NCI-H82 treated with DMSO at 0.1 percent for 48 hours (cell line): ENCODE measurements around the gene CCDC24.

ENCODE experiments used
- DNase-seq: peaks from one replicate; lab custom pipeline; 2025; ENCODE audit not compliant: unreplicated experiment; lab: John Stamatoyannopoulos, UW

CCDC24 gene

DNA sequence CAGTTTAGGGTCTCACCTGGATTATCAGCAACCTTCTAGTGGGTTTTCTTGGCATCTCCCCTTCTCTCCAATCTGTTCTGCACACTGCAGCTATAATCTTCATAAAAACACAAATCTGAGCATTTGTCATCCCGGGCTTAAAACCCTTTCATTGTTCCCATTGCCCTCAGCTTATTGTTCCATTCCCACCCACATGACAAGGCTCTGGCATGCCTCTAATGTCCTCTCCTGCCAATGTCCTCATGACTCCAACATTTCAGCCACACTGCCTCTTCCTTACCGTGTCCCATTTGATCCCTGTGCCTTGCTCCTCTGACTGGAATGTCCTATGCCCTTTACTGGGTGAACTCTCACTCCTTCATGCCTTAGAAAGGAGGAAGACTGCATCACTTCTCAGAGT, 29.1 kb upstream of the CCDC24 start:
- no peak for DNase-seq

DNA sequence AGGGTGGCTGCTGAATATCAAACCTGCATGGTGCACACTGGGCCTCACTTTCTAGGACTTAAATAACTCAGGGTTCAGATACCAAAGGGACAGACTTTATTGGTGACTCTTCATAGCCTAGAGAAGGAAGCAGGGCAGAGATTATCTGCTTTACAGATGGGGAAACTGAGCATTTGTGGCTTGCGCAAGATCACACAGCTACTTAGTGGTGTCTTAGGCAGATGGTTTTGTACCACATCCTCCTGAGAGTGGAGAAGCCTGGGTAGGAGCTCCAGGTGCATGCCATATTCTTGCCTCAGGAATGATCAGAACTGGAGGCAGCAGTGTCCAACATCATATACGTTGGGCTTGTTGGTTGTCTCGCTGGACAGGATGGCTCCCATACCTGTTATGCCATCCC, 28.4 kb upstream of the CCDC24 start:
- DNase-seq, result no peak

DNA sequence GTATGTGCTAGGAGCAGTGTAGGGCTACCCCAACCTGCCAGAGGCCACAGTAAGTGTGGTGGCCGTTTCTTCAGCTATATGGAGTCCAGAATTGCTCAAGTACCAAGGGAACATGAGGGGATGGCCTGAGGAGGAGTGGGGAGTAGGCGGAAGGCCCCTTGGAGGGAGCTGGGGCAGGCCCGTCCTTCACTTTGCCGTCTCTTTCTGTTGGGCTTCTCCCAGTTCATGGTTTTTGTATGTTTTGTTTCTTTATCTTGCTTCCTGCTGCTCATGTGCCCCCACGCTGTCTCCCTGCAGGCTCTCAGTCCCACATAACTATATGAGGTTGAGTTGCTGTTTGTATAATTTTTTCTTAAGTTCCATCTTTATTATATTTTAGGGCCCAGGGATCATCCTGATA, 27.5 kb upstream of the CCDC24 start:
- DNase-seq, result no peak

DNA sequence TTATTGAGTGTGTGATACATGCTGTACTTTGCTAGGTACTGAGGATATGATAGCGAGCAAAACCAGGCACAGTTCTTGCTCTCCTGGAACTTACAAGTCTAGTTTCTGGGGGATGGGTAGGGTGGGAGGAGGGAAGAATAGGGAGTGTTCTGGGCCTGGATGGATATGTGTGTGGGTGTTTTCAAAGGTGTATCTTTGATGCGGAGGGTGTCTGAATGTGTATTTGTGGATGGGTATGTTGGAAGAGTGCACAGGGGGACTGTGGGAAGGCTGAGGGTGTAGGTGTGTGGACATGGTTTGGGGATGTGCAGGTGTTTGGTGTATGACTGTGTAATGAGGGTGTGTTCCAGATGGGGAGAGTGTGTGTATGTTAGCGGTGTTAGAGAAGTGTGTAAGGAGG, 26.1 kb upstream of the CCDC24 start:
- DNase-seq, result no peak

DNA sequence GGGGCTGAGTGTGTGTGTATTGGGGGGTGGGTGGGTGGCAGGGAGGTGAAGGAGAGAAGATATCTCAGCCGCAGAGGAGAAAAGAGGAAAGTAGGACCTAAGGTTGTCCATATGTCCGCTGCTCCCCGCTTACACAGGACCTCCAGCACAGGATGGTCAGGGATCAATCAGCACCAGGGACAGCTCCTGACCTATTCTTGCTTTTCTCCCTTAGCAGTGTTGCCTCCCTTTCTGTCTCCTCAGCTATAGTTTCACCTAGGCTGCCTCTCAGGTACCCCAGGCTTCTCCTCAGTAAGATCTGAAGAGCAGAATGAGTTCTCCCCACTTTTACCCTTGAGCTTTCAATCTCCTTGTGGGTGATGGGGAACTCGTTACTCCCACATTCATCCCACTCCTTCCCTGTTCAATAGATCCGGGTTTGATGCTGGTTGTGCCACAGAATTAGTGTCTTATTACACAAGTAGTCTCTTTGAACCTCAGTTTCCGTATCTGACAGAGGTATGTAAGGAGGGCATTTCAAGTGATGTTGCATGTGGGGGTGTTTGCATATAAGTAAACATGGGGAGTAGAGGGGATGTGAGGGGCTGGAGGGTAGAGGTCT, 23.0 kb upstream of the CCDC24 start:
- no peak for DNase-seq

DNA sequence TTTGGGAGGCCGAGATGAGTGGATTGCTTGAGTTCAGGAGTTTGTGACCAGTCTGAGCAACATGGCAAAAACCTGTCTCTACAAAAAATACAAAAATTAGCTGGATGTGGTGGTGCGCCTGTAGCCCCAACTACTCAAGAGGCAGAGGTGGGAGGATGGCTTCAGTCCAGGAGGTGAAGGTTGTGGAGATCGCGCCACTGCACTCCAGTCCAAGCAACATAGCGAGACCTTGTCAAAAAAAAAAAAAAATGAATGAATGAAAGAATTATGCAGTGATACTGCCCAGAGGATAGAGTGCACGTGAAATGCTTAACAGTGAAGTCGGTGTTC, 22.0 kb upstream of the CCDC24 start:
- DNase-seq, result no peak

DNA sequence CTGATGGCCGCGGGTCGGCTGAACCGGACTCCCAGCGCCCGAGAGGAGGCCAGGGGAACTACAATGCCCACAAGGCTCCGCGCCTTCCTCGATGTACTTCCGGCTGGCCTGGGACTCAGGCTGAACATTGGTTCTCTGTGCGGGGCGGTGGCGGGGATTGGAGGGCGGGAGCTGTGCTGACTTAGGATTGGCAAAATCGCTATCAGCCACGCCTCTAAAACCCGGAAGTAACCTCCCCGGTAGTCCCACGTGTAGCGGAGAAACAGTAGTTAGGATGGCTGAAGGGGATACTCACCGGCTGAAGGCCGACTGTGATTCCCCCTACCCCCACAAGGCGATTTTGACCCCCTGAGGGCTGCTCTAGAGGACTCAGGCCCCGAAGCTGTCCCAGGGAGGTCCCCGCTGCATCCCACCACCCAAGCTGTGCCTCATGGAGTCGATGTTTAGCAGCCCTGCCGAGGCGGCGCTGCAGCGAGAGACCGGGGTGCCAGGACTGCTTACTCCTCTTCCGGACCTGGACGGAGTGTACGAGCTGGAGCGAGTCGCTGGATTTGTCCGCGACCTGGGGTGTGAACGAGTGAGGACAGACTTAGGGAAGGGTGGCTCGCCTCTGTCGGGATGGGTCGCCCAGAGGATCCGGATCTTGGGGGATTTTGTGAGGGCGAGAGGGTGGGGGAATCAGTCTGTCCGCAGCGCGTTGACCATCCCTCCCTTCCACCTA, 21.5 kb upstream of the CCDC24 start, which contains the start of gene DPH2:
Gene DPH2 (plus strand): TSS at position 265 of the 721 bp plus-strand sequence. CDS start 166 bp downstream, at position 431.
- peak; percentile 94 for DNase-seq

DNA sequence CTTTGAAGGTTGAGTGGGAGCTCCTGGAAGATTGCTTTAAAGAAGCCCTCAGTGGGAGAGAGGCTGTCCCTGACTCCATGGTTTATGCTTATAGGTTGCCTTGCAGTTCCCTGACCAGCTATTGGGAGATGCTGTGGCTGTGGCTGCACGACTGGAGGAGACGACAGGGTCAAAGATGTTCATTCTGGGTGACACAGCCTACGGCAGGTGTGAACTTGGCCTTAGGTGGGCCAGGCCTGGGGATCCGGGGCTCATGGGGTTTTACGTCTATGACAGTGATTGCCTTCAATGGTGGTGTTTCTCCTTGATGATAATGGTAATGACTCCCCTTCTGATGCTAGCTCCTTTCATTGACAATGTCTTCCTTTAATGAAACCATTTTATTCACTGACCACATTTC, 20.9 kb upstream of the CCDC24 start:
- DNase-seq, result no peak

DNA sequence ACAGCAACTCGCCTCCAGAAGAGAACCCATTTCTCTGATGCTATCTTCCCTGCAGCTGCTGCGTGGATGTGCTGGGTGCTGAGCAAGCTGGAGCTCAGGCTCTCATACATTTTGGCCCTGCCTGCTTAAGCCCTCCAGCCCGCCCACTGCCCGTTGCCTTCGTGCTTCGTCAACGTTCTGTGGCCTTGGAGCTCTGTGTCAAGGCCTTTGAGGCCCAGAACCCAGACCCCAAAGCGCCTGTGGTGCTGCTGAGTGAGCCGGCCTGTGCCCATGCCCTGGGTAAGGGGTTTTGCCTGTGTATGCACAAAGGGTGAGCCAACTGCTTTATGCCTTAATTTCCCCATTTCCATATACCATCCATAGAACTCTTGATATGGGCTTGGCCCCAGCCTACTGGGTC, 20.5 kb upstream of the CCDC24 start:
- no peak for DNase-seq

DNA sequence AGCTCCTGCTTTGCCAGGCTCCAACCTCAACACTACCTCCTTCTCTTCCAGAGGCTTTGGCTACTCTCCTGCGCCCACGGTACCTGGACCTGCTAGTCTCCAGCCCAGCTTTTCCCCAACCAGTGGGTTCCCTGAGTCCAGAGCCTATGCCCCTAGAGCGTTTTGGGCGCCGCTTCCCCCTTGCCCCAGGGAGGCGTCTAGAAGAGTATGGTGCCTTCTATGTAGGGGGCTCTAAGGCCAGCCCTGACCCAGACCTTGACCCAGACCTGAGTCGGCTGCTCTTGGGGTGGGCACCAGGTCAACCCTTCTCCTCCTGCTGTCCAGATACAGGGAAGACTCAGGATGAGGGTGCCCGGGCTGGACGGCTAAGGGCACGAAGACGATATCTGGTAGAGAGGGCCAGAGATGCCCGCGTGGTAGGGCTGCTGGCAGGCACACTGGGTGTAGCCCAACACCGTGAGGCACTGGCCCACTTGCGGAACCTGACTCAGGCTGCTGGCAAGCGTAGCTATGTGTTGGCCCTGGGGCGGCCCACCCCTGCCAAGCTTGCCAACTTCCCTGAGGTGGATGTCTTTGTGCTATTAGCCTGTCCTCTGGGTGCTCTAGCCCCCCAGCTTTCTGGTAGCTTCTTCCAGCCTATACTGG, 19.9 kb upstream of the CCDC24 start:
- DNase-seq, result no peak

DNA sequence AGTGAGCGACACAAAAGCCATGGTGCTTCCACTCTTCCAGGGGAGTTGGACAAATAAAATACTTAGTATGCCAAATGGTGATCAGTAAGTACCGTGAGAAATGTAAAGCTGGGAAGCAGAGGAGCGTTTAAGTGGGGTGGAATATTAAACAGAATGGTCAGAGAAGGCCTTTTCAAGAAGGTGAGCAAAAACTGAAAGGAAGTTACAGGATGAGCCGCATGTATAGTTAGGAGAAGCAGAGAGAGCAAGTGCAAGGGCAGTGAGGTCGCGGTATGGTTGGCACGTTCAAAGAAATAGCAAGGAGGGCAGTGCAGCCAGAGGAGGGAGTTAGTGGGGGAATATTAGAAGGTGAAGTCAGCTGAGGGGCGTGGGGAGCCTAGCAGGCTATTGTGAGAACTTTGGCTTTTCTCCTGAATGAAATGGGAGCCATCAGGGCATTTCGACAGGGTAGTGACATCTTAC, 17.4 kb upstream of the CCDC24 start:
- DNase-seq, result peak; percentile 50

DNA sequence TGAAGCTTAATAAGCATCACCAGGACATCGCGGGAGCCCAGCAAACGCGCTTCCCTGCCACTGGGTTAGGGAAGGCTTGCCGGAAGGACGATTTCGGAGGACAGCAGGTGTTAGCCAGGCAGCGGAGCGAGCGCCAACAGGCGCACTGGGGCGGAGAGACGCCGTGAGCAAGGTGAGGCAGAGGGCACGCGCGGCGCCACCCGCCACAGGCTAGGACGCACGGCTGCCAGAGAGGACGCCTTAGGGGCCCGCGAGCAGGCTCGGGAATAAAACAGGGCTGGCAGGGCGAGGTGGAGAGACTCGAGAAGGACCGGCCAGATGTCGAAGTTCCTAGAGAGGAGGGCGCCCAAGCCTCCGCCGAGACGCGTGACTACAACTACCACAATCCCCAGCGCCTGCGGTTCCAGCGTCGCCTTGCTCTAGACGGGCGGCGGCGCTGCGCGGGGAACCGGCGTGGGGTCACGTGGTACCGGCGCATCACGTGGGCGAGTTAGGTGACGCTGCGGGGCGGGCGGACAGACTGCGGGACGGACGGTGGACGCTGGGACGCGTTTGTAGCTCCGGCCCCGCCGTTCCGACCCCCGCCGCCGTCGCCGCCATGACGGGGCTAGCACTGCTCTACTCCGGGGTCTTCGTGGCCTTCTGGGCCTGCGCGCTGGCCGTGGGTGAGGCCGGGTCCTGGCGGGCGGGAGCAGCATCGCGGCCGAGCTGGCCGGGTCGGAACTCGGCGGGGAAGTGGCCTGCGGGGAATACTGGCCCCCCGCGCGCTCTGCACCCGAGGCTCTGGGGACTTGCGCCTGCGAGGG, 16.8 kb upstream of the CCDC24 start, which contains the start of gene ATP6V0B:
Gene ATP6V0B (plus strand): TSS at position 518 of the 806 bp plus-strand sequence. CDS start 81 bp downstream, at position 599.
- DNase-seq, result peak; percentile 94

DNA sequence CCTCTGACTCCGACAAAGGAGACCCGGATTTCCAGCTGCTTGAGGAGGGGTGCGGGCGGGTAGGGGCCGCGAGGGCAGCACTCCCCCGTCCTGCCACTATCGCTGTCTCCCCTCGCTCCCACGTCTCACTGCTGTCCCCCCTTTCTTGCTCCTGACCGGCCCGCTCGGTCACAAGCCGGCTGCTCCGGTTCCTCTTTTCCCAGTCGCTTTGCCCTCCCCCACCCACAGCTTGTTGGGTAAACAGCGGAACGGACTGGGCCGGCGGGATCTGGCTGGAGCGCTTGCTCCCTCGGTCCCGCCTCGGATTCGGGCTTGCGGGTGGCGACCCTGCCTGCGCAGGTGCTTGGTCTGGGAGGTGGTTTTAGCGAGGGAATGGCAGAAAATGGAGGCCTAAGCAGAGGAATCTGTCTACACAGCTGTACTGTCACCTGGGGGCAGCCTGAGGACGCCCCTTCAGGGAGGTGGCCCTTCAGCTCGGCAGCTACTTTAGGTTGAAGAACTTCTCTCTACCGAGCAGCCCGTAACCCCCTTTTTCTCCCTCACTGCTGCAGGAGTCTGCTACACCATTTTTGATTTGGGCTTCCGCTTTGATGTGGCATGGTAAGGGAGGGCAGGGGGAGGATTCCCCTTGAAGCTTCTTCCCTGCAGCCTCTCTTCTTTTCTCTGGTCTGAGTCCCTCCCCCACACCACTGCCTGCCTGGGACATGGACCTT, 16.0 kb upstream of the CCDC24 start:
- DNase-seq, result no peak

DNA sequence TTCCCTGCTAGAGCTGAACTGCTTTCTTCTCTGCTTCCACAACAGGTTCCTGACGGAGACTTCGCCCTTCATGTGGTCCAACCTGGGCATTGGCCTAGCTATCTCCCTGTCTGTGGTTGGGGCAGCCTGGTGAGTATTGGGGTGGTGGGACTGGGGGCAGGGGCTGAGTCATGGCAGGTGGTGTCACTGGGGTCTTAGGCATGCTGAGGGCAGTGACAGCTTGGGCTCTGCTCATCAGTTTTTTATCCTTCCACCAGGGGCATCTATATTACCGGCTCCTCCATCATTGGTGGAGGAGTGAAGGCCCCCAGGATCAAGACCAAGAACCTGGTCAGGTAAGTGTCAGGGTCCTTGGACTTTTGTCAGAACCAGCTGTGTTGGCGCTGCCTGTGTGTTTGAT, 15.4 kb upstream of the CCDC24 start:
- no peak for DNase-seq

DNA sequence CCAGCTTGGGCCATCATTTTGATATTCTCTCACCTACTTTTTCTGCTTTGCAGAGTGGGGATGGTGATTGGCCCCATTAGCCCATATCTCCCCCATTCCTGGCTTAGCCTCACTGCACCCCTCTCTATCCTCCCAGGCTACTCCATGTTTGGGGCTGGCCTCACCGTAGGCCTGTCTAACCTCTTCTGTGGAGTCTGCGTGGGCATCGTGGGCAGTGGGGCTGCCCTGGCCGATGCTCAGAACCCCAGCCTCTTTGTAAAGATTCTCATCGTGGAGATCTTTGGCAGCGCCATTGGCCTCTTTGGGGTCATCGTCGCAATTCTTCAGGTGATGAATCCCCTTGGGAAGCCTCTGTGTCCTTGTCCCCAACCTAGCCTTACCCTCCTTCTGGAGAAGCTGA, 14.5 kb upstream of the CCDC24 start:
- no peak for DNase-seq

DNA sequence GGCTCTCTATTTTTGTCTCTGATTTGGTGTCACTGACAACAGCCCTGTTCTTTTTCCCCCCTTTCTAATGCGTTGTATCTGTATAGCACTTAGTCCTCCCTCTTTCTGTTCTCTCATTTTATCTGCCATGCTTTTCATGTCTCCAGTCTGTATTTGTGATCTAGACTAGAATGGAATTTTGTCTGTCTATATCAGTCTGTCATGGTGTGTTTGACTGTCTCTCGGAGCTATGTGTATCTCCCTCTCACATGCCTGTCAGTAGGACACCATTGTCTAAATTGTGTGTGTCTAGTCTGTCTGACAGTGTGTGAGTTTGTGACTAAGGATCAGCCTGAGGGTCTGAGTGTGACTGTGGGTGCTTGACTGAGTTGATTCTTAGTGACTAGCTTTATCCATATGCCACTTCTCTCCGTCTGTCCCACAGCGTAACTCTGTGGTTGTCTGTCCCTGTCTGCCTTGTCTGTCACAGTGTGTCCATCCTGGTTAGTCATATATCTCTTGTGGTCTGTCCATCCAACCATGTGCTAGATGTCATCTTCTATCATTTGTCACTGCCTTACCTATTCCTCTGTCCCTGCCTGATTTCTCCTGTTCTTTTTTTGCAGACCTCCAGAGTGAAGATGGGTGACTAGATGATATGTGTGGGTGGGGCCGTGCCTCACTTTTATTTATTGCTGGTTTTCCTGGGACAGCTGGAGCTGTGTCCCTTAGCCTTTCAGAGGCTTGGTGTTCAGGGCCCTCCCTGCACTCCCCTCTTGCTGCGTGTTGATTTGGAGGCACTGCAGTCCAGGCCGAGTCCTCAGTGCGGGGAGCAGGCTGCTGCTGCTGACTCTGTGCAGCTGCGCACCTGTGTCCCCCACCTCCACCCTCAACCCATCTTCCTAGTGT, 13.8 kb upstream of the CCDC24 start:
- DNase-seq, result no peak

DNA sequence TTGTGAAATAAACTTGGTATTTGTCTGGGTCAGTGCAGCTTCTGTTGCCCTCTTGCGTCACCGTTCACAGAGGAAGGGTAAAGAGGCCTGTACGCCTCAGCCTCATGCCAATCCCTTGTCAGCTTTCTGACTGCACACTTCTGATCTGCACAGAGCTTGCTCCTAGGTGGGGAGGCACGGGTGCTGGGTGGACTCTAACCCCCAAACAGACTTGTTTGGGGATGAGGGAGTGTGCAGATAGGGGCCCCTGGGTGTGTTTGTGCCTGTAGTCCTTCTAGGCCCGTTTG, 13.2 kb upstream of the CCDC24 start:
- no peak for DNase-seq

DNA sequence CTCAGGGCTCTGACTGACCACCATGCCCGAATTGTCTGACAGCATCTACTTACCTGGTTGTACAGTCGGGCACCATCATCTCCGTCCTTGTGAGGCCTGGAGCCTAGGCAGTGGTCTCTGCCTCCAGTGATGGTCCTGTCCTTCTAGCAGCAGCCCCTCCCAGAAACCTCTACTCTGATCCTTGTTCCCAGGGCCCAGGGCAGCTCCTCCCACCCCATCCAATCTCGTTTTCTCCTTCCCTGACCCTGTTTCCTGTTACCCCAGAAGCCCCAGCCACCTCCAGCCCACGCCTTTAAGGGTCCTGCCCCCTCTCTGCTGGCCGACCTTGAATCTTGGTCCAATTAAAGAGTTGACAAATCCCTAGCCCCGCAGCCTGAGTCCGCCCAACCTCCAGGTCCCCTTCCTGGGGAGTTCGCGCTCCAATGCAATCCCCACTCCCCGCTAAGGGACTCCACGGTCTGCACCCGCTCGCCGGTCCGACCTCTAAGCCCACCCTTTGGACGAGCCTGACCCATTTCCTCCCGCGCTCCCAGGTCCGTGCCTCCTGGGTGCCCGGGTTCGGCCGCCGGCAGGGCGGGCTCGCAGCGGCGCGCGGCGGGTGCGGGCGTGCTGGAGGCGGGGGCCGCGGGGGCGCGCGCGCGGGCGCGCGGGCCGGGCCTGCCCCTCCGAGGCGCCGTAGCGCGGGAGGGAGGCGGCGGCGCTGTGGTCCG, 12.7 kb upstream of the CCDC24 start, which contains the start of gene B4GALT2:
Gene B4GALT2 (plus strand): TSS at position 660 of the 710 bp plus-strand sequence. CDS start 1,951 bp downstream, outside the sequence.
- DNase-seq, result peak; percentile 20

DNA sequence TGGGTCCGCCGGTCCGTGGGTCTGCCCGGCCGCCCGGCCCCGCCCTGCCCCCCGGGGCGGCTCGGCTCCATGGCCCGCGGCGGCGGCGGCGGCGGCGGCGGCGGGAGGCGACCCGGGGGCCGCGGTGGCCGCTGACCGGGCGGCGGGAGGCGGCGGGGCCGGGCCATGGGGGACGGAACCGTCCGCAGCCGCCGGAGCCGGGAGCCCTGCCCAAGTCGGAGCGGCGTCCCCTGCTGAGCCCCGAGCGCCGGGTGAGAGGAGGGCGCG, 12.2 kb upstream of the CCDC24 start:
- DNase-seq, result no peak
